Raji (cell line): ENCODE measurements around the gene RALGAPA2.

ENCODE experiments used
- POLR2A ChIP-seq: IDR thresholded peaks from 2 replicates; pipeline ENCODE4 v1.6.1; 2011; ENCODE audit warnings: low read depth, low read length, control low read depth; ENCODE audit not compliant: insufficient read depth

Gene RALGAPA2

DNA sequence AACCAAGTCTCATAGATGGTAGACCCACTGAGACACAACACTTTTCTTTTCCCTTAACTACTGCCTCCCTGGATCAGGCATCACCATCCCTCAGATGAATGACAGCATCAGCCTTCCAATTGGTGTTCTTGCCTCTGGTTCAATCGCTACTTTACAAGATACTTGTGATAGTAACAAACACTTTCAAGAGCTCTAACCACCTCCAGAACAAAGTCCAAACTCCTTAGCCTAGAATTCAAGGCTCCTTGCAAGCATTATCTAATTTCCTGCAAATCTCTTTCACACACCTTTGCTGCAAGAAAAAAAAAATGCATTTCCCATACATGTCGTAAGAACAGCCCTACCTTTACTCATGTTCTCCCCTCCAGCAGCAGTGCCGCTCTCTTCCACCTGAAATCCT lies 33.1 kb downstream of the RALGAPA2 start:
- TF ChIP-seq POLR2A: no peak

DNA sequence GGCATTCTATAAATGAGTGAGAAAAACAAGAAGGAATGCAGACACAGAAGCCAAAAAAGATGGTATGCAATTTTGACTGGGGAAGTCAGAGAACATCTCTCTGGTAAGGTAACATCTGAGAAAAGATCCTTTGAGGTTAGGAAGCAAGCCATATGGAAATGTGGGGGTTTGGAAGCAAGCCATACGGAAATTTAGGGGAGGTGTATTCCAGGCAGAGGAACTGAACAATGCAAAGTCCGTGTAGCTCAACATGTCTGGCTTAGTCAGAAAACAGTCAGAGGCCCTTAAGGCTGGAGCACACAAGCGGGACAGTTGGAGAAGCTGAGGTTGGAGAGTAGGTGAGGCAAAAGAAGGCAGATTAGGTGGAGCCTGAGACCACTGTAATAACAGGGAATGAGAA lies 35.3 kb downstream of the RALGAPA2 start:
- TF ChIP-seq POLR2A: no peak

DNA sequence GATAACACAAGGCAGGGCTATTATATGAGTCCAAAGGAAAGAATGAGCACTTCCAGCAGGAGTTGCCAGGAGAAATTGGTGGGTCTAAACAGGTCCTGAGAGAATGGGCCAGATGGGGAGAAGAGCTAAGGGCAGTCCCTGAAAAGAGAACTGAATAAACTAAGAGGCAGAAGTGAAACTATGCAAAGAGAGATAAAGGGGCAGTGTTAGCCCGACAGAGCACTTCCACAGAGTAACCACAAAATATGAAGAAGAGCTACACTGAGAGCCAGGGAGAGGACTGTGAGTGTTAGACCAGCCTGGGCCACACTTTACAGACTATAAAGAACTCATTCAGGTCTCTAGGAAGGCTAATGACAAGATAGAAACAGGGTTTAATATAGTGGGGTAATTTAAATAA lies 43.8 kb downstream of the RALGAPA2 start:
- no peak for TF ChIP-seq POLR2A

DNA sequence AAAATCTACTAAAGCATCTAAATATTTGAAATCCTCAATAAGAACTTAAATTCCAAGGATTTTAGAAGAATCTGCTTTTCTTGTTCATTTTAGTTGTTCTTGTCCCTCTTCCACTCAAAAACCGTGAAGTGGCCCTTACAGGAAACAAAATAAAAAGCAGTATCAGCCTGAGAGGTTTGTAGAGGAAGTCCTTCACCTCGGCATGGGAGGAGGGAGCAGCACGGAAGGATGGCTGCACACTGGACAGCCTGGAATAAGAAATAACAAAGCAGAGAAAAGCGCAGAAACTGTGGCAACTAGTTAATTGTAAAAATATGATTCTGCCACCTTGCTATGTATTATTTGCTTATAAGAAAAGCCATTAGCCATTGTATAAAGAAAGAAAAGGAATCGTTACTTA lies 46.1 kb downstream of the RALGAPA2 start:
- no peak for TF ChIP-seq POLR2A

DNA sequence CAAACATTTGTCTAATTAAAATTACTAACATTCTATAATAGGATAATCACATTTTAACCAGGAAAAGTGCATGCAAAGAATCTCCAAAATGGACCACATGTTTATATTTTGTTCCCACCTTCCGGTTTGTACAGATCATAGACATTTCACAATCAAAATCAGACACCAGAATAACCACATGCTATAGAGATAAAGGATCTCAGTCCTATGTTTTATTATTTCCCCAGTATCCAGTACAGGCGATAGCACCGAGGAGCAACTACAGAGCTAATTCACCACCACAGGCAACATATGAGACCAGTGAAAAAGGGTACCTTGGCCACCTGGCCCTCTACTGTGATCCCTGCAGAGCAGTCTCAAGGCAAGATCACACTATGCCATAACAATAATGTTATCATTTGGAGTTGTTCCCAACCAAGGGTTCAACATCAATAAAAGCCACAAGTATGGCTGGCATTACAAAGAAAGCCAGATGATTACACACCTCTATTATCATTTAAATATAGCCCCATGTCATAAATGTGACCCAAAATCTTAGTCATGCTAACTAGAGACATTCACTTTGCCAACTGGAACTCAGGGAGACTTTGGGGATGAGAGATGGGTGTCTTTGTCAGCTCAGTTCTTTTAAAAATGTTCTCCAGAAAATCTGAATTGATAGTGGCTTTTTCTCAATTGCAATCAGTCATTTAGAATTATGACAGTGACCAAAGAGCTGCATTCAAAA lies 46.7 kb downstream of the RALGAPA2 start:
- no peak for TF ChIP-seq POLR2A

DNA sequence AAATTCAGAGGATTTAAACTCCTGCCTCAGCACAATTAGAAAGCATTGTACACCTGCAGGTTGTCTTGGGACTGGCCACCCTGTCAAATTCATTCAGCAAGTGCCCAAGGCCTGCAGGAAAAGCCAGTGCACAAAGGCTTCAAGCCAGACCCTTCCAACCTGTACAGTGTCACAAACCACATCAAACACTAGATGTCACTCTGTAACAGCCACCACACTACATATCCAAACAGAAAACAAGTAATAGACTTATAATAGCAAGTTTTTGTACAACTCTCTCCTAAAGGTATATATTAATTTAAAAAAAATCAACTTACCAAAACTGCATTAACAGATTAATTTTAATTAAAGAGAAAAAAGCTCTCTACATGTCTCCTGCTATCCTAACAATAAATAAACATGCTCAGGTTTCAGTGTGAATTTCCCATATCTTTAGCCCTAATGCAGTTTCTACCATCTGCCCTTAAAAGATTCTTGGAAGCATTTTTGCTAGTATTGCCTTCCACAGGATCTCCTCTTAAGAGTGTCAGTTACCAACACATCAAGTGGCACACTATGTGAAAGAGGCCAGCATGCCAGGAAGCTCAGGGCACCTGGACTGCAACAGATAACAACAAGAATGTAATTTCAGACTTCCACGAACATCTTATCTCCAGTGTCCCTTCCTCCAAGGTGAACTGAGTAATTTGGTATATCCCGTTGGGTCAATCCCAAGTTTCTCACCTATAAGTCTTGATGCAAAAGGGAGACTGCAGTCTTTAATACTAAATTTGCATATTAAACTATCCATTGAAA lies 47.5 kb downstream of the RALGAPA2 start:
- no peak for TF ChIP-seq POLR2A

DNA sequence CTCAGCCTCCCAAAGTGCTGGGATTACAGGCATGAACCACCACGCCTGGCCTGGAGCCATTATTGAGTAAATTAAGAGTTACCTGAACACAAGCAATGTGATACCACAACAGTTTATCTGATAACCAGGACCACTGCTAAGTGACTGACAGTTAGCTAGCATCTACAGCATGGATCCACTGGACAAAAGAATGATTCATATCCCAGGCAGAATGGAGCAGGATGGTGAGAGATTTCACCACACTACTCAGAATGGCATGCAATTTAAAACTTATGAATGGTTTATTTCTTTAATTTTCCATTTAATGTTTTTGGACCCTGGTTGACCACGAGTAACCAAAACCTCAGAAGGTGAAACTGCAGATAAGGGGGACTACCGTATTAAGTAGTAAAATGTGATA lies 48.6 kb downstream of the RALGAPA2 start:
- no peak for TF ChIP-seq POLR2A

DNA sequence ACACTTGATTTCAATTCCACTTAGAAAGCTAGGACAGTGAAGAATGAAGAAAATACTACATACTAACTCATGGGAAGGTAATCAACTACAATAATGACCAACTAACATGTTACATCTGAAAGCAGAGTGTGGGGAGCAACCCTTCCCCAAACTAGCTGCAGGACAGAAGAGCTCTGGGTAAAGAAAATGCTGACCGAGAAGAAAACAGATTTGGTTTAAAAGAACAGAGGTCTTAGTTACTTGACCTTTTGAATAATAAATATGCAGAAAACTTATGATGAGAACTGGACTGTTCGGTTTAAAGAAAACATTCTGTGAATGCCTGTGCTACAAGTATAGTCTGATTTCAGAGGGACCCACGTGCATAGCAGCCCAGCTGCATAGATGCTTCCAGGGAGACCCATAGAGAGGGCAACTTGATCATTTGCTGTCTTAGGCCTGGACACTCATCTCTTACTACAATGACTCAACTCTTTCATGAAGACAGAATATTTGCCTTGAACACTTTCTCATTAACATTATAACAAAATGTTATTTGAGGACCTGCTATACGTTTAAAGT lies 53.5 kb downstream of the RALGAPA2 start:
- no peak for TF ChIP-seq POLR2A

DNA sequence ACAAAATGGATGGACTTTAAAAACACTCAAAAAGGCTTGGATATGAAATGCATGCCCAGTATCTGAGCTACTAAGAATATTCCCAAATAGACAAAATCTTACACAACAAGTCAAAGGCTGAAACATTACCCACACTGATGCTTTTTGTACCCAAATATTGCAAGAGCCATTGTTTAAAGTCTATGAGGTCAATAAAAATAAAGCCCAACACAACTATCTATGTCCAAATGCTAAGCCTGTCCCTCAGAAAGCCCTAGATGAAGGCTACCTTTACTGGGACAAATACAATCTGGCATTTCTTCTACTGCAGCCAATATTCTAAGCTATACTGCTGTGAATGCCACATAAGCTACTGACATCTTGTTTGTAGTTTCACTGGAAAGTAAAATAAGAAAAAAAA lies 54.3 kb downstream of the RALGAPA2 start:
- no peak for TF ChIP-seq POLR2A

DNA sequence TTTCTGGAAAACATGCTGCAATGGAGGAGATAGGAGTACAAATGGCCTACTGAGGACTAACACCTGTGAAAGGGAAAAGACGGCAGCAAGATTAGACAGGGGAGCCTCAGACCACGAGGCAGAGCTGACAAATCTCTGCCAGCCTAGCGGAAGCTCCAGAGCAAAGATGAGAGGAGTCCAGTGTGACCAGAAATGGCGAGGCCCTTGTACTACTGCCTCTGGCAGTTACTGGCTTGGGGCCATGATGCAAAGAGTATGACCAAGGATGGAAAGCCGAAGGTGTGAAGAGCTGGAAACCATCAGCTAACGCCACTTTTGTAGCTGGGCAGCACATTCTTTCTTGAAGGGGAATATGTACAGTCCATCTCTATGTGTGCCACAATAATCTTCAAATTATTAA lies 55.4 kb downstream of the RALGAPA2 start:
- no peak for TF ChIP-seq POLR2A

DNA sequence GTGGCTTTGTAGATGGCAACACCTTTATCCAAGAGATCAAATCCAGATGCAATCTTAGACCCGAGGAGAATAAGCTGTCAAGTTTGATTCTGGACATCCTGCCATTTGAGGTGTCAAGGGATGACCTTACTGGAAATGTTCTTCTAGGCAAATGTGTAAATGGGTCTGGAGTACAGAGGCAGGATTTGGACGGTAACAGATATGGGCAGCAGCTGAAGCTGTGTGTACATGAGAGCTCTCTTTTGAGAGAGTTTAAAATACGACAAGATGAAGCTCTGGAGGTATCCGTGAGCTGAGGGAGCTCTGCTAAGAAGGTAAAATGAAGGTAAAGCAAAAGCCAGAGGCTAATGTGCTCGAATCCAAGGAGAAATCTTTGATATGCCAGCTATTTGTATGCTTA lies 56.6 kb downstream of the RALGAPA2 start:
- no peak for TF ChIP-seq POLR2A

DNA sequence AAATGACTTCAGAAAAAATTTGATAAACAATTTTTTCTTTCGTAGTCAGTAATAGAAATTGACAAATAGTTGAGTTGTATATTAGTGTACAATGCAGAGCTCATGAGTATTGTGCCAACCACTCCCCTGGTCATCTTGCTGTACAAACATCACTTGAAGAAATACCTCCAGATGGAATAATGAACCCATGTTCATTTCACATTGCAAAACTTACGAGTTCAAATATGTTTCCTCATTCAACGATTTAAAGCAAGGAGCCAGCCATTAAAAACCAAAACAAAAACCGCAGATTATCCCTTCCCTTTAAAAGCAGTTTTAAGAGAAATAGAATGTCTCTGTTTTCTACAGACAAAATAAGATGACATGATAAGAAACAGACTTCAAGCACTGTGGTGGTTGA lies 62.5 kb downstream of the RALGAPA2 start:
- TF ChIP-seq POLR2A: no peak

DNA sequence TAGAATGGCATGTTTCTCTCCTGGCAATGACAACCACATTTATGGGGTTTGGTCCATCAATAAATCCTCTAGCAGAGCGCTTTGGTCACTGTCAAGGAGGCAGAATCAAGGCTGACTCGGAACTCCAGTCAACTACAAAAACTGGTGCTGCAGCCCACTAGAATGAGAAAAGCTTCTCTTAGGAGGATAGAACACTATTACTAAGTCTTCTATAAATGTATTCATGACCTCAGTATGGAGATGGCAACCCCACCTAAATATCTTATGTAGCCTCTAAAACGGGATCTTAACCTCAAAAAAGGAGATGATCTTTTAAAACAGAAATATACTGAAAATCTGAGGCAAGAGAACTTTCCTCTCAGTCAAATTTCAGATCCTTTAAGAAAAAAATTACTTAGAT lies 68.5 kb downstream of the RALGAPA2 start:
- TF ChIP-seq POLR2A: no peak

DNA sequence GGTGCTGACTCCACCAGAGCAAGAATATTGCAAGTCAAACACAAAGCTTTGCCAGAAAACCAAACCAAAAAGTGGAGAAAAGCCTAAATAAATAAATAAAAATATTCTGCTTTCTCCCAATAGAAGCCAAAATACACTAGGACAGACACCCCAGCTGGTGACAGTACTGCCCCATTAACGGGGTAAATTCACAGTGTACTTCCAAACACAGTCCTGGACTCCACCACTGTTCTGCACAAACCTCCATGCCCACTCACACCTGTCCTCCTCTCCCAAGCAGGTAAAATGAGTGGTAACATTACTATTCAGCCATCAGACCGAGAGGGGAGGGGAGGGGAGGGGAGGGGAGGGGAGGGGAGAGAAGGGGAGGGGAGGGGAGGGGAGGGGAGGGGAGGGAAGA lies 70.7 kb downstream of the RALGAPA2 start:
- TF ChIP-seq POLR2A: no peak

DNA sequence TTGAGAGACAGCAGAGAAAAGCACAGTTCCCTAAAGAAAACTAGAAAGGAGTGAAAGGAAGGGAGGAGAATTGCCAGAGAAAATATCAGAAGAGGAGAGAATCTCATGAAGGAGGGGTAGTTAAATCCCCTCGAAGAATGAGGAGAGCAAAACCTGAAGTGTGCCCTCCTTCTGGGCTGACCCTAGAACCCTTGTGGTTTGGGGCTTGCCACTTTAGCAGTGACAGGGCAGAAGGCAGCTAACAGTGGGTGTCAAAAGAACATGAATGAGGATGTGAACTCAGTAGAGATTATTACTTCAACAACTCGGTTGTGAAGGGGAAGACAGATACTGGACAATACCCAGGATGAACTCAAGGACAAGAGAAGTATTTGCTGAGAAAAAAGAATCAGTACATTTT lies 73.6 kb downstream of the RALGAPA2 start:
- TF ChIP-seq POLR2A: no peak
